IPS-18a (cell line): ENCODE data around the gene SPIB.

Source experiments
- H3K27ac ChIP-seq: one replicate; pipeline ENCODE4 v1.5.1; 2013; ENCODE audit warnings: low read length
- H3K27me3 ChIP-seq: one replicate; pipeline ENCODE4 v1.6.1; 2013; ENCODE audit warnings: mild to moderate bottlenecking, low read length; ENCODE audit not compliant: control insufficient read depth, insufficient read depth
- H3K36me3 ChIP-seq: one replicate; pipeline ENCODE4 v1.6.1; 2013; ENCODE audit warnings: low read depth, low read length; ENCODE audit not compliant: control insufficient read depth
- H3K4me1 ChIP-seq: one replicate; pipeline ENCODE4 v1.6.1; 2013; ENCODE audit warnings: low read depth, low read length; ENCODE audit not compliant: control insufficient read depth
- H3K4me3 ChIP-seq: one replicate; pipeline ENCODE4 v1.5.1; 2013; ENCODE audit warnings: low read length
- H3K9ac ChIP-seq: one replicate; pipeline ENCODE4 v1.6.1; 2013; ENCODE audit warnings: mild to moderate bottlenecking, low read length, moderate library complexity
- H3K9me3 ChIP-seq: one replicate; pipeline ENCODE4 v1.6.1; 2013; ENCODE audit warnings: low read depth, low read length; ENCODE audit not compliant: control insufficient read depth

Gene SPIB

DNA sequence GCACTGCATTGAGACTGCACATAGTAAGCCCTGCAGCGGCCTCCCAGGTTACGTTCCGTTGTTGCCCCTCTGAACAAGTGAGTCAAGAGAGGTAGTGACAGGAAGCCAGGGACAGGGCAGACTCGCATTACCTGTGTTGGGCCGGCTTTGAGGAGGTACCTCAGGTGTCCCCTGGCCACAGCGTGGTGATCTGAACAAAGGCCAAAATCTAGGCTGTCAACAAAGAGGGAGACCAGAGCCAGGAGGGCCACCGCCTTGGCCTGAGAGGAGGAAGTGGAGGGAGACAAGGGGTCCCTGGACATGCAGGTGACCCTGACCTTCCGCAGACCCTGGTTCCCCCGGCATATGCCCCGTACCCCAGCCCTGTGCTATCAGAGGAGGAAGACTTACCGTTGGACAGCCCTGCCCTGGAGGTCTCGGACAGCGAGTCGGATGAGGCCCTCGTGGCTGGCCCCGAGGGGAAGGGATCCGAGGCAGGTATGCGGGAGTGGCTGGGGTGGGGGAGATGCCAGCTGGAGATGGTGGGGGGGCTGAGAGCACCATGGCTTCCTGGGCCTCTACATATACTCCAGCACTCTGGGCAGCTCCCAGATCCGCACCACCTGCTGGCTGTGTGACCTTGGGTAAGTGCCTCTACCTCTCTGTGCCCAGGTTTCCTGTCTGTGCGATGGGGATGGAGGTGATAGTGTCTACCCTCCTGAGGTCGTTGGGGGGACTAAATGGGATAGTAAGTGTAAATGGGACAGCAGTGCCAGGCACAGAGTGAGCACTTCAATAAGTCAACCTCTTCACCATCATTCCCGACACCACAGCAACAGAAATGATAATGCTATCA, 4.8 kb downstream of the SPIB start:
- H3K4me3 ChIP-seq: no peak overlapping the region
- peaks cover 13% of the 10 kb centered on the region for H3K27me3 ChIP-seq
- H3K36me3 ChIP-seq: no peaks in the 10 kb centered on the region
- no peak overlapping the region for H3K27ac ChIP-seq
- no peaks in the 10 kb centered on the region for H3K9me3 ChIP-seq
- peaks cover 3% of the 10 kb centered on the region for H3K4me1 ChIP-seq
- H3K9ac ChIP-seq: no peak overlapping the region

DNA sequence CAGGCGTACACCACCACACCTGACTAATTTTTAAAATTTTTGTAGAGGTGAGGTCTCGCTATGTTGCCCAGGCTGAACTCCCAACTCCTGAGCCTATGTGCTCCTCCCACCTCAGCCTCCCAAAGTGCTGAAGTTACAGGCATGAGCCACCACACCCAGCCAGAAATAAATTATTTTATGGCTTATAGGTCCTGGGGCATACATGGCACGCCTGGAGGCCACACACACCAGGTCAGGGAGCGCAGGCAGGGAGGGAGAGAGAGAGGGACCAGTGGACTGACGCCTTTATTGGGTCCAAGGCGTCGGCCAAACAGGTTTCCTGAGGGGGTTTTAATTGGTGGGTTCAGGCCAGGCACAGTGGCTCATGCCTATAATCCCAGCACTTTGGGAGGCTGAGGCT, 6.8 kb downstream of the SPIB start:
- no peaks in the 10 kb centered on the region for H3K36me3 ChIP-seq
- peaks cover 7% of the 10 kb centered on the region for H3K27me3 ChIP-seq
- no peak overlapping the region for H3K9ac ChIP-seq
- H3K27ac ChIP-seq: no peak overlapping the region
- H3K9me3 ChIP-seq: no peaks in the 10 kb centered on the region
- H3K4me1 ChIP-seq: no peaks in the 10 kb centered on the region
- H3K4me3 ChIP-seq: no peak overlapping the region

DNA sequence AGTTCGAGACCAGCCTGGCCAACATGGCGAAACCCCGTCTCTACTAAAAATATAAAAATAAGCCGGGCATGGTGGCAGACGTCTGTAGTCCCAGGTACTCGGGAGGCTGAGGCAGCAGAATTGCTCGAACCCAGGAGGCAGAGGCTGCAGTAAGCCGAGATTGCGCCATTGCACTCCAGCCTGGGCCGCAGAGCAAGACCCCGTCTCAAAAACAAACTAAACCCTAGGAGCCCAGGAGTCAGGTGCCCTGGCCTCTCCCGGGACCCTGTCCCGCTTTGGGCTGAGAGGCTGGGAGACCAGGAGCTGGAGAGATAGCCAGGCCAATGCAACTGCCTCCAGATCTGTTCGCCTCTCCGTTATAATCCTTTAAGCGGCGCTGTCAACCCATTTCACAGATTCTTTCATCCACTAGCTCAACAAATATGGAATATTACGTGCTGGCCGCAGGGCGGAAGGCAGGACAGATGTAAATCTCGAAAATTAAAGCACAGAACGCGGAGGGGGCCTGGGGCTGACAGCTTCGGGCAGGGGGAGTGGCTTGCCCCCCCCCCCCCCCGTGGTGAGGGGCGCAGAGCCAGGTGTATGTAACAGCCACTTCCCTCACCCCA, 8.7 kb downstream of the SPIB start:
- Histone ChIP-seq H3K36me3 (no peaks in the 10 kb centered on the region), H3K4me3 (no peak overlapping the region), H3K4me1 (no peaks in the 10 kb centered on the region), H3K9ac (no peak overlapping the region), H3K9me3 (no peaks in the 10 kb centered on the region), H3K27me3 (peaks cover 11% of the 10 kb centered on the region), H3K27ac (no peak overlapping the region)

DNA sequence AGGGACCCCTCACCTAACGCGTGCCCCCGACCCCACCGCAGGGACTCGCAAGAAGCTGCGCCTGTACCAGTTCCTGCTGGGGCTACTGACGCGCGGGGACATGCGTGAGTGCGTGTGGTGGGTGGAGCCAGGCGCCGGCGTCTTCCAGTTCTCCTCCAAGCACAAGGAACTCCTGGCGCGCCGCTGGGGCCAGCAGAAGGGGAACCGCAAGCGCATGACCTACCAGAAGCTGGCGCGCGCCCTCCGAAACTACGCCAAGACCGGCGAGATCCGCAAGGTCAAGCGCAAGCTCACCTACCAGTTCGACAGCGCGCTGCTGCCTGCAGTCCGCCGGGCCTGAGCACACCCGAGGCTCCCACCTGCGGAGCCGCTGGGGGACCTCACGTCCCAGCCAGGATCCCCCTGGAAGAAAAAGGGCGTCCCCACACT, 9.3 kb downstream of the SPIB start:
- no peaks in the 10 kb centered on the region for H3K4me1 ChIP-seq
- no peak overlapping the region for H3K4me3 ChIP-seq
- no peak overlapping the region for H3K9ac ChIP-seq
- no peaks in the 10 kb centered on the region for H3K36me3 ChIP-seq
- no peaks in the 10 kb centered on the region for H3K9me3 ChIP-seq
- peaks cover 11% of the 10 kb centered on the region for H3K27me3 ChIP-seq
- no peak overlapping the region for H3K27ac ChIP-seq

DNA sequence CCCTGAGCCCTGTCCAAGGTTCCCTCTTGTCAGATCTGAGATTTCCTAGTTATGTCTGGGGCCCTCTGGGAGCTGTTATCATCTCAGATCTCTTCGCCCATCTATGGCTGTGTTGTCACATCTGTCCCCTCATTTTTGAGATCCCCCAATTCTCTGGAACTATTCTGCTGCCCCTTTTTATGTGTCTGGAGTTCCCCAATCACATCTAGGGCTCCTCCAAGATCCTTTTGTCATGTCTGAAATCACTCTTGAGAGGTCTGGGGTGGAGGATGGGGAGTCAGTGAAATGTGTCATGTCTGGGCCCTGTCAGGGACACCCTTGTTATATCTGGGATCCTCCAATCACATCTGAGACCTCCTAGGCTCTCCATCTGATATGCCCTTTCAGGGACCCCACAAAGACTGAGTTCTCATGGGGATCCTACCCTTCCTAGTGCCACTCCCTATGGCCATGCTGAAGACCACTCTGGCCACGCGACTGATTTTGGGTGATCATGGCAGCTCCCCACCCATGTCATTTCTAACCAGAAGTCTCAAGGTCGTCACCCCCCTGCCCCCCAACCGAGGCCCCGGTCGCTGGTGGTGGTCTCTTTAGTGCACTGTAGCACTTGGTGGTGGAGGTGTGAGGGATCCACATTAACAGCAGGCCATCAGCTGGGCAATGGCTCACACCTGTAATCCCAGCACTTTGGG, 10.2 kb downstream of the SPIB start:
- Histone ChIP-seq H3K9ac (no peak overlapping the region), H3K4me3 (no peak overlapping the region), H3K27me3 (peaks cover 11% of the 10 kb centered on the region), H3K4me1 (no peaks in the 10 kb centered on the region), H3K36me3 (no peaks in the 10 kb centered on the region), H3K27ac (no peak overlapping the region), H3K9me3 (no peaks in the 10 kb centered on the region)

DNA sequence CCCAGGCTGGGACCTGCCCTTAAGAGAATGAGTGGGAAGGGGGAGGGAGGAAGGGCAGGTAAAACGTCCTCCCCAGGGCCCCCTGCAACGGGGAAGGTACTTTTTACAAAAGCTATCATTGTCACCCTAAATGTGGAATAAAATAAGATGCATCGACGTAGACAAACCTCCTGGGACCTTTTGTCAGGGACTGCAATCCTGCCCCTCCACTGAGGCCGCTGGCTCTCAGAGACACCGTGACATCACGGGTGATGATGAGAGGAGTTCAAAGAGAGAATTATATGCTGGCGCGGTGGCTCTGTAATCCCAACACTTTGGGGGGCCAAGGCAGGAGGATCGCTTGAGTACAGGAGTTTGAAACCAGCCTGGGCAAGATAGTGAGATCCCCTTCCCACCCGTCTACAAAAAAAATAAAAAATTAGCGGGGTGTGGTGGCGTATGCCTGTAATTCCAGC, 12.2 kb downstream of the SPIB start:
- no peak overlapping the region for H3K9ac ChIP-seq
- no peaks in the 10 kb centered on the region for H3K4me1 ChIP-seq

DNA sequence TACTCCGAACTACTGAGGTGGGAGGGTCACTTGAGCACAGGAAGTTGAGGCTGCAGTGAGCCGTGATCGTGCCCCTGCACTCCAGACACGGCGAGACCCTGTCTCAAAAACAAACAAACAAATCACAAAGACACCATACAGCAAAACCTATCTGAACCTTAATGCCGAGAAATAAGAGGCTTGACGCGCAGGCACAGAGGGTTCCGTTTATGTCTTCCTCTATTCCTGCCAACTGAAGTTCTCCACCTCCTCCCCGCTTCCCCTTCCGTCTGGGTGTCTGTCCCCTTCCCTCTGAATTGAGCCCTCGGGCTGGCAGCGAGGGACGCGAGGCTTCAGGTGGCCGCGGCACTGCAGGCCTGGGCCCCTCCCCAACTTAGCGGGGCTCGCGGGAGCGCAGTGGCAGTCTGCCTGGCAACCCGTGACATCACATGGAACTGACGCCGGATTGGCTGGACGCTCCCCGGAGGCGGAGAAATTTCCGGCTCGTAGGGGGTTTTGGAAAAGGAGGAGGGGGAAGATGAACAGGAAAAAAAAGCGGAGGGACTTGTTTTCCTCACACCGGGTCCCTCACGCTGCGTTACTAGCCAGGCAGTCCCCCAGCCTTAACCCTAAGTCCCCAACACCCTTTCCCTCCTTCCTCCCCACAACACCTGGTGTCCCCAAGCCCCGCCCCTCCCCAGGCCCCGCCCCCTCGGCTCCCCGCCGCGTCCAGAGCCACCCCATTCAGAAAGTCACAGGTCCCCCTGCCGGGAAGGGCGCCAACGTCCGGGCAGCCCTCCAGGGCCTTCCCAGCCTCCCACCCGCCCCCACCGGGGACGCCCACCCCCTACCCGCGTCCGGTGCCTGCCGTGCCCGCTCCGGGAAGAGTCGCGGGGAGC, 12.8 kb downstream of the SPIB start:
- Histone ChIP-seq H3K27me3 (peaks cover 11% of the 10 kb centered on the region), H3K4me3 (peak overlapping the region; percentile 60), H3K27ac (no peak overlapping the region), H3K4me1 (no peaks in the 10 kb centered on the region), H3K9me3 (no peaks in the 10 kb centered on the region), H3K9ac (no peak overlapping the region), H3K36me3 (no peaks in the 10 kb centered on the region)

More for the DNA sequence above, 12.2 kb downstream of the SPIB start:
- peak overlapping the region; percentile 60 for H3K4me3 ChIP-seq
- no peaks in the 10 kb centered on the region for H3K36me3 ChIP-seq
- no peaks in the 10 kb centered on the region for H3K9me3 ChIP-seq
- H3K27ac ChIP-seq: no peak overlapping the region
- H3K27me3 ChIP-seq: peaks cover 11% of the 10 kb centered on the region

DNA sequence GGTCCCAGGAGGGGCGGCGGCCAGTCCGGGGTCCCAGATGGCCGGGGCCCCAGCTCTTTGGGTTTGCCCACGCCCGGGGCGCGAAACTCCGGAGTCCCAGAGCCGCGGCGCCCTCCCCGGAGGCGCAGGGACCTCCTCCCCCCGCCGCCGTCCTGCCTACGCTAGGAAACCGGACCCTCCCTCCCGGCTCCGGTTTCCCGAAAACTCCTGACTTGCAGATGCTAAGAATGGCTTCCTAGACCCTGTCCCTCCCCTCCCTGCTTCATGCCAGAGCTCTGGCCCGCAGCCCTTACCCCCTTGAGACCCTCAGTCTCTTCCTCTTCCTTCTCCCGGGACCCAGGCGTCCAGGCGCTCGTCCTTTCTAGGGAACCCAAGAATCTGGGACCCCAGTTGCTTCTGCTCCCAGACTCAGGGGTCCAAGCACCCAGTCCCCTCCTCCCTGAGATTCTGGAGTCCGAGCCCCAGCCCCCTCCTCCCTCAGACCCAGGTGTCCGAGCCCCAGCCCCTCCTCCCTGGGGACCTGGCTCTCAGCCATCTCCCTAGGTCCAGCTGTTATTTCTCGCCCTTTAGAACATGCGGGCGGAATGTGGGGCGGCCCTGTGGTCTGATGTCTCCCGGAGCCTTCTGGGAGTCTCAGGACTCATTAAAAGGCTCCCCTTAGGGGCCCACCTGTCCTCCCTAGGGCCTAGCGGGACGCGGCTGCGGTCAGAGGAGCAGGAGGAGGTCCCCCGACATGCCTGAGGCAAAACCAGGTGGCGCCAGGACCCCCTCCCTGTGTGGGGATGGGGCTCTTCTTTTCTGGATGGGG, 13.7 kb downstream of the SPIB start, which contains the start of gene MYBPC2:
MYBPC2 (plus strand) TSS at position 672 of the 808 bp plus-strand sequence; CDS start at position 734, 62 bp downstream.
- Histone ChIP-seq H3K27ac (no peak within 1 kb of the TSS), H3K9me3 (no peaks in the 10 kb centered on the region), H3K4me3 (peak within 1 kb of the TSS; percentile 60), H3K36me3 (no peaks in the 10 kb centered on the region), H3K27me3 (peaks cover 11% of the 10 kb centered on the region), H3K4me1 (no peaks in the 10 kb centered on the region), H3K9ac (peak within 1 kb of the TSS; percentile 43)

DNA sequence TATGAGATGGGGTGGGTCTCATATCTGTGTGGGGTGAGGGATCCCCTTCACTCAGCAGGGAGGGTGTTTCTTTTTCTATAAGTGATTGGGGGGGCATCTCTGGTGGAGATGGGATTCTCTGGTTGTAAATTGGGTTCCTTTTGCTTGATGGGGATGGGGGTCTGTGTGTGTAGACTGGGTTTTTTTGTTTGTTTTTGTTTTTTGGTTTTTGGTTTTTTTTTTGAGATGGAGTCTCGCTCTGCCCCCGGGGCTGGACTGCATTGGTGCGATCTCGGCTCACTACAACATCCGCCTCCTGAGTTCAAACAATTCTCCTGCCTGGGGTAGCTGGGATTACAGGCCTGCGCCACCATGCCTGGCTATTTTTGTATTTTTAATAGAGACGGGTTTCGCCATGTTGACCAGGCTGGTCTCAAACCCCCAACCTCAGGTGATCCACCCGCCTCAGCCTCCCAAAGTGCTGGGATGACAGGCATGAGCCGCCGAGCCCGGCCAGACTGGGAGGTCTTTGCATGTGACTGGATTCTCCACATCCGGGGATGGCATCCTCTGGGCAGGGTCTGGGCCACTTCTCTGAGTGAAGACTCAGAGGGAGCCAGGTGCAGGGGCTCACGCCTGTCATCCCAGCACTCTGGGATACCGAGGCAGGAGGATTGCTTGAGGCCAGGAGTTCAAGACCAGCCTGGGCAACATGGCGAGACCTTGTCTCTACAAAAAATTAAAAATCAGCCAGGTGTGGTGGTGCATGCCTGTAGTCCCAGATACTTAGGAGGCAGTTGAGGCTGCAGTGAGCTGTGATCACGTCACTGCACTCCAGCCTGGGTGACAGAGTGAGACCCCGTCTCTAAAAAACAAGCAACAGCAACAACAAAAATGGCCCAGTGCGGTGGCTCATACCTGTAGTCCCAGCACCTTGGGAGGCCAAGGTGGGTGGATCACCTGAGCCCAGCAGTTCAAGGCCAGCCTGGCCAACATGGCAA, 14.8 kb downstream of the SPIB start:
- Histone ChIP-seq H3K36me3 (no peaks in the 10 kb centered on the region), H3K4me1 (no peaks in the 10 kb centered on the region), H3K9ac (no peak overlapping the region), H3K27ac (no peak overlapping the region), H3K27me3 (peaks cover 11% of the 10 kb centered on the region), H3K9me3 (no peaks in the 10 kb centered on the region), H3K4me3 (peak overlapping the region; percentile 60)

DNA sequence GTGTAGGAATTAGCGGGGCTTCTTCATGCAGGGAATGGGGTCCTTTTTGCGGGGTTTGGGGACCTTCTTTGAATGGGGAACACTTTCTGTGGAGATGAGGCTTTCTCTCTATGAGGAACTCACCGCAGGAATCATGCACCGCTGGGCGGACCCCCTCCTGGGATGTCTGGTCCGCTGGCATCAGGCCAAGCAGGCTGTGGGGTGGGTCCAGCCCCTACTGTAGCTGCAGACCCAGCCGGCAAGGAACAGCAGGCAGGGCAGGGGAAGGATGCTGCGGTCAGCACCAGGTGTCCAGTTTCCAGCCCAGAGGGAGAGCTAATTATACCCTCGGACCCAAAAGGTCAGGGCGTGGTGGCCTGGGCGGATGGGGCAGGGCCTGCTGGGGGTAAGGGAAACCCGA, 15.8 kb downstream of the SPIB start:
- no peaks in the 10 kb centered on the region for H3K36me3 ChIP-seq
- H3K9ac ChIP-seq: no peak overlapping the region
- no peaks in the 10 kb centered on the region for H3K9me3 ChIP-seq
- H3K4me3 ChIP-seq: no peak overlapping the region
- no peak overlapping the region for H3K27ac ChIP-seq
- peaks cover 7% of the 10 kb centered on the region for H3K27me3 ChIP-seq
- H3K4me1 ChIP-seq: no peaks in the 10 kb centered on the region
